GM10248 (cell line): Measurements from ENCODE around the gene MAGEA3.
"Not testable (repeated sequence)": the region's sequence is repeated elsewhere in the genome, so short reads cannot be mapped to it uniquely, and the experiment has no call there.

Source experiments
- CTCF ChIA-PET: fragments of 300-600 bp; sonication (Branson Sonifier 250); formaldehyde crosslinking; extraction: SDS; loops from one replicate; lab custom pipeline; 2021; ENCODE audit warnings: antibody characterized with exemption; lab: Yijun Ruan, JAX
- POLR2A ChIA-PET: fragments of 350-650 bp; sonication (Branson Sonifier 250); formaldehyde crosslinking; extraction: SDS; loops from one replicate; lab custom pipeline; 2020; ENCODE audit warnings: antibody characterized with exemption; lab: Yijun Ruan, JAX
- DNase-seq: peaks from one replicate; pipeline ENCODE4 v3.0.0; 2012; ENCODE audit errors: extremely low spot score
- TF ChIP-seq, protein P1 (sequence below): IDR thresholded peaks from 2 replicates; pipeline ENCODE4 v1.5.1; 2012; ENCODE audit warnings: mild to moderate bottlenecking, low read depth; ENCODE audit errors: extremely low read depth, missing control alignments, control extremely low read depth

Gene MAGEA3

DNA sequence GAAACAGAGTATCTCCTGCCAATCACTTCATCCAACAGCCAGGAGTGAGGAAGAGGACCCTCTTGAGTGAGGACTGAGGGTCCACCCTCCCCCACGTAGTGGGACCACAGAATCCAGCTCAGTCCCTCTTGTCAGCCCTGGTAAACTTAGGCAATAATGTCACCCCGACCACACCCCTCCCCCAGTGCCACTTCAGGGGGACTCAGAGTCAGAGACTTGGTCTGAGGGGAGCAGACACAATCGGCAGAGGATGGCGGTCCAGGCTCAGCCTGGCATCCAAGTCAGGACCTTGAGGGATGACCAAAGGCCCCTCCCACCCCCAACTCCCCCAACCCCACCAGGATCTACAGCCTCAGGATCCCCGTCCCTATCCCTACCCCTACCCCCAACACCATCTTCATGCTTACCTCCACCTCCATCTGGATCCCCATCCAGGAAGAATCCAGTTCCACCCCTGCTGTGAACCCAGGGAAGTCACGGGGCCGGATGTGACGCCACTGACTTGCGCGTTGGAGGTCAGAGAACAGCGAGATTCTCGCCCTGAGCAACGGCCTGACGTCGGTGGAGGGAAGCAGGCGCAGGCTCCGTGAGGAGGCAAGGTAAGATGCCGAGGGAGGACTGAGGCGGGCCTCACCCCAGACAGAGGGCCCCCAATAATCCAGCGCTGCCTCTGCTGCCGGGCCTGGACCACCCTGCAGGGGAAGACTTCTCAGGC is 34.8 kb downstream of the MAGEA3 start, which contains the start of the genes CSAG1 and MAGEA12:
Gene CSAG1, minus strand, starts transcription at position 461 of the 715 bp plus-strand sequence. CDS start 1,261 bp downstream, outside the sequence.
Gene MAGEA12, plus strand, starts transcription at position 497 of the 715 bp plus-strand sequence. CDS start 2,405 bp downstream, outside the sequence.
- TF ChIP-seq, protein P1, sequence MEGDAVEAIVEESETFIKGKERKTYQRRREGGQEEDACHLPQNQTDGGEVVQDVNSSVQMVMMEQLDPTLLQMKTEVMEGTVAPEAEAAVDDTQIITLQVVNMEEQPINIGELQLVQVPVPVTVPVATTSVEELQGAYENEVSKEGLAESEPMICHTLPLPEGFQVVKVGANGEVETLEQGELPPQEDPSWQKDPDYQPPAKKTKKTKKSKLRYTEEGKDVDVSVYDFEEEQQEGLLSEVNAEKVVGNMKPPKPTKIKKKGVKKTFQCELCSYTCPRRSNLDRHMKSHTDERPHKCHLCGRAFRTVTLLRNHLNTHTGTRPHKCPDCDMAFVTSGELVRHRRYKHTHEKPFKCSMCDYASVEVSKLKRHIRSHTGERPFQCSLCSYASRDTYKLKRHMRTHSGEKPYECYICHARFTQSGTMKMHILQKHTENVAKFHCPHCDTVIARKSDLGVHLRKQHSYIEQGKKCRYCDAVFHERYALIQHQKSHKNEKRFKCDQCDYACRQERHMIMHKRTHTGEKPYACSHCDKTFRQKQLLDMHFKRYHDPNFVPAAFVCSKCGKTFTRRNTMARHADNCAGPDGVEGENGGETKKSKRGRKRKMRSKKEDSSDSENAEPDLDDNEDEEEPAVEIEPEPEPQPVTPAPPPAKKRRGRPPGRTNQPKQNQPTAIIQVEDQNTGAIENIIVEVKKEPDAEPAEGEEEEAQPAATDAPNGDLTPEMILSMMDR: no peak
- POLR2A ChIA-PET: no interaction called here
- CTCF ChIA-PET: no interaction called here
- no peak for DNase-seq

DNA sequence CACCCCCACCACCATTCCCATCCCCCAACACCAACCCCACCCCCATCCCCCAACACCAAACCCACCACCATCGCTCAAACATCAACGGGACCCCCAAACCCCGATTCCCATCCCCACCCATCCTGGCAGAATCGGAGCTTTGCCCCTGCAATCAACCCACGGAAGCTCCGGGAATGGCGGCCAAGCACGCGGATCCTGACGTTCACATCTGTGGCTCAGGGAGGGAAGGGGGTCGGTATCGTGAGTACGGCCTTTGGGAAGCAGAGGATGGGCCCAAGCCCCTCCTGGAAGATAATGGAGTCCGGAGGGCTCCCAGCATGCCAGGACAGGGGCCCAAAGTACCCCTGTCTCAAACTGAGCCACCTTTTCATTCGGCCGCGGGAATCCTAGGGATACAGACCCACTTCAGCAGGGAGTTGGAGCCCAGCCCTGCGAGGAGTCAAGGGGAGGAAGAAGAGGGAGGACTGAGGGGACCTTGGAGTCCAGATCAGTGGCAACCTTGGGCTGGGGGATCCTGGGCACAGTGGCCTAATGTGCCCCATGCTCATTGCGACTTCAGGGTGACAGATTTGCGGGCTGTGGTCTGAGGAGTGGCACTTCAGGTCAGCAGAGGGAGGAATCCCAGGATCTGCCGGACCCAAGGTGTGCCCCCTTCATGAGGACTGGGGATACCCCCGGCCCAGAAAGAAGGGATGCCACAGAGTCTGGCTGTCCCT is 35.7 kb downstream of the MAGEA3 start:
- CTCF ChIA-PET, DNase-seq, POLR2A ChIA-PET: not testable (repeated sequence)

DNA sequence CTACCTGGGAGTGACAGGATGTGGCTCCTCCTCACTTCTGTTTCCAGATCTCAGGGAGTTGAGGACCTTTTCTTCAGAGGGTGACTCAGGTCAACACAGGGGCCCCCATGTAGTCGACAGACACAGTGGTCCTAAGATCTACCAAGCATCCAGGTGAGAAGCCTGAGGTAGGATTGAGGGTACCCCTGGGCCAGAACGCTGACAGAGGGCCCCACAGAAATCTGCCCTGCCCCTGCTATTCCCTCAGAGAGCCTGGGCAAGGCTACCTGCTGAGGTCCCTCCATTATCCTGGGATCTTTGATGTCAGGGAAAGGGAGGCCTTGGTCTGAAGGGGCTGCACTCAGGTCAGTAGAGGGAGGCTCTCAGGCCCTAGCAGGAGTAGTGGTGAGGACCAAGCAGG is 36.5 kb downstream of the MAGEA3 start:
- CTCF ChIA-PET: no interaction called here
- POLR2A ChIA-PET: no interaction called here
- no peak for DNase-seq
- TF ChIP-seq, protein P1: no peak

DNA sequence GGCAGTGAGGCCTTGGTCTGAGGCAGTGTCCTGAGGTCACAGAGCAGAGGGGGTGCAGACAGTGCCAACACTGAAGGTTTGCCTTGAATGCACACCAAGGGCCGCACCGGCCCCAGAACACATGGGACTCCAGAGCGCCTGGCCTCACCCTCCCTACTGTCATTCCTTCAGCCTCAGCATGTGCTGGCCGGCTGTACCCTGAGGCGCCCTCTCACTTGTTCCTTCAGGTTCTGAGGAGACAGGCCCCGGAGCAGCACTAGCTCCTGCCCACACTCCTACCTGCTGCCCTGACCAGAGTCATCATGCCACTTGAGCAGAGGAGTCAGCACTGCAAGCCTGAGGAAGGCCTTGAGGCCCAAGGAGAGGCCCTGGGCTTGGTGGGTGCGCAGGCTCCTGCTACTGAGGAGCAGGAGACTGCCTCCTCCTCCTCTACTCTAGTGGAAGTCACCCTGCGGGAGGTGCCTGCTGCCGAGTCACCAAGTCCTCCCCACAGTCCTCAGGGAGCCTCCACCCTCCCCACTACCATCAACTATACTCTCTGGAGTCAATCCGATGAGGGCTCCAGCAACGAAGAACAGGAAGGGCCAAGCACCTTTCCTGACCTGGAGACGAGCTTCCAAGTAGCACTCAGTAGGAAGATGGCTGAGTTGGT is 37.4 kb downstream of the MAGEA3 start:
- DNase-seq: no peak
- CTCF ChIA-PET: no interaction called here
- TF ChIP-seq, protein P1: no peak
- POLR2A ChIA-PET: no interaction called here

DNA sequence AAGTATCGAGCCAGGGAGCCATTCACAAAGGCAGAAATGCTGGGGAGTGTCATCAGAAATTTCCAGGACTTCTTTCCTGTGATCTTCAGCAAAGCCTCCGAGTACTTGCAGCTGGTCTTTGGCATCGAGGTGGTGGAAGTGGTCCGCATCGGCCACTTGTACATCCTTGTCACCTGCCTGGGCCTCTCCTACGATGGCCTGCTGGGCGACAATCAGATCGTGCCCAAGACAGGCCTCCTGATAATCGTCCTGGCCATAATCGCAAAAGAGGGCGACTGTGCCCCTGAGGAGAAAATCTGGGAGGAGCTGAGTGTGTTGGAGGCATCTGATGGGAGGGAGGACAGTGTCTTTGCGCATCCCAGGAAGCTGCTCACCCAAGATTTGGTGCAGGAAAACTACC is 37.9 kb downstream of the MAGEA3 start:
- DNase-seq, POLR2A ChIA-PET, CTCF ChIA-PET: not testable (repeated sequence)

DNA sequence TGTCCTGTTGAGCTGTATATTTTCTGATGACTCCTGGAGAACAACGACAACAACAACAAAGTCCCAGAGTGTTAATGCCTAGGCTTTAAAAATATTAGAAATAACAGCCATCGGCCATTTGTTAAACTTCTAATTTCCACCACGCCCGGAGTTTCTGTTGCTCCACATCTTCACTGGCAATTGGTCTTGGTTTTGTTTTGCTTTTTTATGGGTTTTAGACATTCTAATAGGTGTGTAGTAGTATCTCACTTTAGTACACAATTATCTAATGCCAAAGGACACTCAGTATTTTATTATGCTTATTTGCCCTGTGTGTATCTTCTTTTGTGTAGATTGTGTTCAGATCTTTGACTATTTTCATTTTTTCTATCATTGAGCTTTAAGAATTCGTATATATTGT is 40.0 kb downstream of the MAGEA3 start:
- CTCF ChIA-PET: no interaction called here
- DNase-seq: no peak
- POLR2A ChIA-PET: no interaction called here
- TF ChIP-seq, protein P1: no peak
